Measurements from ENCODE around the gene APOL4. TPM values are rescaled to one million over a fixed set of nuclear protein-coding genes. Genes with fewer than 3 reads are reported as not detected.
A peak's percentile ranks its signal among the peaks of the same experiment; 100 is the strongest.
"Not testable (repeated sequence)": the region's sequence is repeated elsewhere in the genome, so short reads cannot be mapped to it uniquely, and the experiment has no call there.

The APOL4 gene
- total RNA-seq, 1 donor from 2014 or later, result 0.60 TPM

DNA sequence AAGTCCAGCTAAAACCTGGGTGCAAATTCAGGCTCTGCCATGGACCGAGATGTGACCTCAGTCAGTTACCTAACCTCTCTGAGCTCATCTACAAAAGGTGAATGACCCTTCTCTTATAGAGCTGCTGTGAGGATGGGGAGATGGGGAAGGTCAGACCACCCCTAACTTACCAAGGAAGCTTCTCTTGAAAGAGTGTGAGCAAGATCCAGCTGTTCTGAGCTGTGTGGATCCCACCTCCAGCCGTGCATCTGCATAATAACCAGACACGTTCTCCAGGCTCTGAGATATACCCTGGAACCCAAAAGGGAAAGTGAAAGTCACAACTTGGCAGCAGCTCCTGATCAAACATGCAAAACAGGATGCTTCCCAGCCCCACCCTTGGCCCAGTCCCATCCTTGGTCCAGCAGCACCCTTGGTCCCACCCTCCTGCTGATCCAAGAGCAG is 41.1 kb downstream of the APOL4 start, which contains the start of gene APOL3:
TSS of gene APOL3 (minus strand) at position 257 of the 444 bp plus-strand sequence. CDS start 11,700 bp downstream, outside the sequence.
- DNase-seq (ENCODE audit: low spot score) (peak; percentile 79), ATAC-seq (peak; percentile 37)

DNA sequence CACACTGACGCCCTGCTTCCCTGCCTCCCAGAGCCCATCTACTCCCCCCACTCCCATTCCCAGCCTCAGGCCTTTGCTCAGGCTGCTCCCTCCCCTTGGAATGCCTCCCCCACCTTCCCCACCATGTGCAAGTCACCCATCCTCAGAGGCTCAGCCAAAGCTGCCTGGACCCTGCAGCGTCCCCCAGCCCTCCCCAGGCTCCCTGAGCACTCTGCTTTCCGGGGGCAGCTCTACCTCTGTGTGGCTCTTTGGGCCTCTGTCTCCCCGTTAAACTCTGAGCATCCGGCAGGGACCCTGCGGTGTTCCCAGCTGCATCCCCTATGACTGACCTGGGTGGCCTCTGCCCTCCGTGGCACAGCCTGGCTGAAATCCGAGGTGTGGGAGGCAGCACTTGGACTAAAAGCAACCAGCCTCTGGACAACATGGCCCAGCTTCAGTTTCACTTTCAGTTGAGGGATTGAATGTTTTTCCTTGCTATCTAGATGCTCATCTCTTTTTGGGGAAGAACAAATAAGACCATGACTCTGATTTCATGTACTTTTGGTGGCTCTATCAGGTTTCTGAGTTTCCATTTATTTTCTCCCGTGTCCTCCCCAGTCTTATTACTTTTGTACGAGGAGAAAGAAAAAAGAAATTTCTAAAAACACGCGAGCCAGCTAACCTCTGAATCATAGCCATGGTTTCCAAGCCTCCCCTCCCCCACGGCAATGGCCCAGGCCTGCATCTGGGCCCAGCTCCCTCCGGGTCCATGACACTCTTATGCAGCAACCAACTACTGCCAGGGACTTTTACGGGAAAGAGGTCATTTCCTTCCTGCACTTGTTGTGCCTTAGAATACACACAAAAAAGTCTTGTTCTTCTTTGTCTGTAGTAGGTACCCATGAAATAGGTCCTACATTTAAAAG is 44.8 kb downstream of the APOL4 start:
- peak; percentile 75 for ATAC-seq
- peak; percentile 89 for DNase-seq (ENCODE audit: low spot score)

DNA sequence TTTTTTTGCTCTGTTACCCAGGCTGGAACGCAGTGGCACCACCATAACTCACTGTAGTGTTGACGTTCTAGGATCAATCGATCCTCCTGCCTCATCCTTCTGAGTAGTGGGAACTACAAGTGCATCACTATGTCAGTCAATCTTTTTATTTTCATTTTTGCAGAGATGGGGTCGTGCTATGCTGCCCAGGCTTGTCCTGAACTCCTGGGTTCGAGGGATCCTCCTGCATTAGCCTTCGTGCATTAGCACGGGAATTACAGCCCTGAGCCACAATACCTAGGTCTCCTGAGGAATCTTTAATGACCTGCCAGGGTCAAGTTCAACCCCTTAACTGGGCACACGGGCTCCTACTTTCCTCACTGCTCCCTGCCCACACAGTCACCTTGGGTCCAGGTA is 45.5 kb downstream of the APOL4 start:
- DNase-seq (ENCODE audit: low spot score) (no peak), ATAC-seq (peak; percentile 5)

DNA sequence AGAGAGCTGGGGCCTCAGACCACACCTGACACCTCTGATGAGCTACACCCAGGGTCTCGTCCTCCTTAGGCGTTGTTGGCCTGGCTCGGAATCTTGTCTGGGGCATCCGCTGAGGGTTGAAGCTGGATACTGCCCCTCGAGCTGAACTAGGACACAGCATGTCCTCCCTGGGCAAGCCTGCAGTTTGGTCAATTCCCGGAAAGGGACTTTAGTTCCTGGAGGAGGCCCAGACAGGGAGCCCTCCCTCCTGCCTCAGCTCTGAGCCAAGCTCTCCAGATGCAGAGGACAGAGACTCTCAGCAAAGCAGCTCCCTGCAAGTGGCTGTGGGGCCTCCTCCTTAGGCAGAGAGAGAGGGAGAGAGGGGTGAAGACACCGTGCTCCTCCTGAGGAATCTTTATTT is 45.9 kb downstream of the APOL4 start:
- peak; percentile 84 for DNase-seq (ENCODE audit: low spot score)
- peak; percentile 75 for ATAC-seq

DNA sequence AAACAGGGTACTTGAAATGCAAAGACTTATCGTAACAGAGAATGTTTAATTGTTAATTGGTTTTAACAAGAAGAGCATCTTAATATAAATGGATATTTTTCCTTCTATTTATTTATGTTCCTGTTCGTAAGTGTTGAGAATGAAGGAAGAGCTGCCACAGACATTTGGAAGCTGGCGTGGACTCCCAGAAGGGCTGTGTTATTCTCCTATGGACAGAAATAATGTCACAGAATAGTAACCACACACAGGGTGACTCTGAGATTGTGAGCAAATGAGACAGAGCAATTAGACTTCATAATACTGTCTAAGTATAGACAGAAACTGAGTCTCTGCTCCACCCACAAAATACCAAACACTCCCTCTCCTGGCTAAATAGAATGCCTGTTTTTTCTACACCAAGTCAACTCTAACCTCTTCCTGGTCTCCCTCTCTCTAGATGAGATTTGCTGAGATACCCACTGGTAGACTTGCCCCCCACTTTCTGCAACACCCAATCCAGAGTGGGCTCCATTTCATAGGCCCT is 47.1 kb downstream of the APOL4 start:
- ATAC-seq, result no peak
- DNase-seq (ENCODE audit: low spot score), result no peak

DNA sequence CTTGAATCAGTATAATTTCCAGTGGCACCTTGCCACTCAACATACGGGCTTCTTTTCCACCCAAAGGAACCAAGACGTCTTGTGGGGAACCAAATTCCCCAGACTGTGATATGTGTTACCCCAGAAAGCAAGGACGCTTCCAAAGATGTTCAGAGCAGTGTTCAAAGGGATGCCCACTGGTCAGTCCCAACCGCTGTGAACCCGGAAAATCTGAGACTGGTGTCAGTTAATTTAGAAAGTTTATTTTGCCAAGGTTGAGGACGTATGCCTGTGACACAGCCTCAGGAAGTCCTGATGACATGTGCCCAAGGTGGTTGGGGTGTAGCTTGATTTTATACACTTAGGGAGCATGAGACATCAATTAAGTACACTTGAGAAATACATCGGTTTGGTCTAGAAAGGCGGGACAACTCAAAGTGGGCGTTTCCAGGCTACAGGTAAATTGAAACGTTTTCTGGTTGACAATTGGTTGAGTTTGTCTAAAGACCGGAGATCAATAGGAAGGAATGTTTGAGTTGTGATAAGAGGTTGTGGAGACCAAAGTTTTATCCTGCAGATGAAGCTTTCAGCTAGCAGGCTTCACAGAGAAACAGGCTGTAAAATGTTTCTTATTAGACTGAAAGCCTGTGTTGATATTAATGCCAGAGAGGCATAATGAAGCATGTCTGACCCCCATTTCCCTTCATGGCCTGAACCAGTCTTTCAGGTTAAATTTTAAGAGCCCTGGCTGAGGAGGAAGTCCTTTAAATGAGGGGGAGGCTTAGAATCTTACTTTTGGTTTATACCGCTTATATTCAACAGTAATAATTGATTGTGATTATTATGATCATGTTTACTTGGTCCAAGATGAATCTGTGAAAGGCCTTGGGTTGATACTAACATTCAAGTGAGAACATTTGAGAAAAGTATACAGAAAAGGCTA is 47.8 kb downstream of the APOL4 start:
- ATAC-seq, result no peak
- no peak for DNase-seq (ENCODE audit: low spot score)

DNA sequence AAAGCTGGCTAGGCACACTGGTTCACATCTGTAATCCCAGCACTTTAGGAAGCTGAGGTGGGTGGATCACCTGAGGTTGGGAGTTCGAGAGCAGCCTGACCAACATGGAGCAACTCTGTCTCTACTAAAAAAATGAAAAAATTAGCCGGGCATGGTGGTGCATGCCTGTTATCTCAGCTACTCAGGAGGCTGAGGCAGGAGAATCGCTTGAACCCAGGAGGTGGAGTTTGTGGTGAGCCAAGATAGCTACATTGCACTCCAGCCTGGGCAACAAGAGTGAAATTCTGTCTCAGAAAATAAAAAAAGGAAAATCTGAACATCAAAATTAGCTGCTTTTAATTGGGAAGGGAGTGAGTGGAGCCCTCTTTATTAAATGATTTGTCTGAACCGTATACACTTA is 48.8 kb downstream of the APOL4 start:
- ATAC-seq; DNase-seq (ENCODE audit: low spot score): not testable (repeated sequence)

DNA sequence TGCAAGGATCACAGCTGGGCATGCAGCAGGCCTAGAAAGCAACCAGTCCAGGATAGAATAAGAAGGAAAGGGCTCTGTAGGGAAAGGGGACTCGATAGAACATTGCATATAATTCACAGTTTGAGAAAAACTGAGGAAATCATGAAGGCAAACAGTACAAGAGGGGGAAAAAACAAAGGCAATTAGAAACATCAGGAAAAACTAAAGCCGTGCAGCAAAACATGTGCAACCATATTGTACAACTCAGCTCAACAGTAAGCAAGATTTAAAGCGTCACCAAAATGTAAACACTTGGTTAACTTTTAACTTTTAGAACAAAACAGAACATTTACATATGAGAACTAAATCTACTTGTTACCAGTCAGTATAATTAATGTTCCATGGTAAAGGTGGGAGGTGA is 49.5 kb downstream of the APOL4 start:
- DNase-seq (ENCODE audit: low spot score), result no peak
- ATAC-seq, result no peak

DNA sequence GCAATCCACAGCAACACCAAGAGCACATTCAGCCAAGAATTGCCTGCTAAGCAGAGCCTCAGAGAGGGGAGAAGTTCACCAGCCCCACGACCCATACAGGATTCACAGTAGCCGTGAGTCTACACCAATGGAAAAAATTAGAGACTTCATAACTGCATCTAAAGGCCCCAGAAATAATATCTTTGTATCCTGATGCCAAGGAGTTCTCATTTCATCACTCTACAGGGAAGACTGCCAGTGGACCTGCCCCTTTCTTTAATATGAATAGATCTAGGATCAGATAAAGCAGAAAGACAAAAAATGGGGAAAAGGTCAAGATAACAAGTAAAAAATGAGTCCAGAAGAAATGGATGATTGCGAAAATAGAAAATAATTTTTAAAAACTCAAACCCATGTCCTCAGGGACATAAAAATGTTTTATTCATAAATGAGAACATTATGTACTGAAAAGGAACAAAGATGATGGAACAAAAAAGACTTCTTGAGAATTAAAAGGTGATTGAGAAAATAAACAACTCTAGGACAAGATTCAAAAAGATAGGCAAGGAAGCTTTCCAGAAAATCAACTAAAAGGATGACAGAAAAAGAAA is 50.5 kb downstream of the APOL4 start:
- DNase-seq (ENCODE audit: low spot score) (peak; percentile 4), ATAC-seq (no peak)

DNA sequence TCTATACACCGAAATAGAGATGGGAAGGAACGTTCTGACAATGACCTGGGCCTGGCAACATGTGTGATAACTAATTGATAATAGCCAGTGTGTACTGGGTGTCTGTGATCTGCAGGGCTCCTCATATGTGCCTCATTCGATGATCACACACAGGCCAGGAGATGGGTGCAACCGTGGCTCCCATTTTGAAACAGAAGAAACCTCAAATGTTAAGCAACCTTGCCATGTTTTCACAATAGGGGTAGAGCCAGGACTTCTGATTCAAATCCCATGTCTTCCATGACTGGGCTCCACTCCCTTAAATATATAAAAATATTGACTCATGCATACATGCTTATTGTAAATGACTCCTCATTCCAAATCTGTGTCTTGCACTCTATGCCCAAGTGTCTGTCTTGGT is 52.2 kb downstream of the APOL4 start:
- ATAC-seq (no peak), DNase-seq (ENCODE audit: low spot score) (peak; percentile 15)

DNA sequence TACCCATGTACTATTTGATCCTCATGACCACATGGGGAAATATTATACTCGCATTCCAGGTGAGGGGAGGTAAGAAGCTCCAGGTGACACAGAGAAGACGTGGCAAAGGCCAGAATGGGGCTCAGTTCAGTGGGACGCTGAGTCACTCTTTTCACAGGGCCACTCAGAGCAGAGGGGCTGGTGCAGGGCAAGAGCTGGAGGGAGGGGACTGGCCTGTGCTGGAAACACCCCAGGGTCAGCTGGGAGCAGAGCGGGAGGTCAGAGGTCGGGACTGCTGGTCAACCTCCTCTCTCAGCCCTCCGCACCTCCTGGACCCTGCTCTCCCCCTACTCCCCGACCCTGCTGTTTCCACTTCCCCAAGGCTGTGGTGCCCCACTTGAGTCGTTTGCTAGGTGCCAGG is 53.2 kb downstream of the APOL4 start:
- no peak for DNase-seq (ENCODE audit: low spot score)
- ATAC-seq, result no peak

DNA sequence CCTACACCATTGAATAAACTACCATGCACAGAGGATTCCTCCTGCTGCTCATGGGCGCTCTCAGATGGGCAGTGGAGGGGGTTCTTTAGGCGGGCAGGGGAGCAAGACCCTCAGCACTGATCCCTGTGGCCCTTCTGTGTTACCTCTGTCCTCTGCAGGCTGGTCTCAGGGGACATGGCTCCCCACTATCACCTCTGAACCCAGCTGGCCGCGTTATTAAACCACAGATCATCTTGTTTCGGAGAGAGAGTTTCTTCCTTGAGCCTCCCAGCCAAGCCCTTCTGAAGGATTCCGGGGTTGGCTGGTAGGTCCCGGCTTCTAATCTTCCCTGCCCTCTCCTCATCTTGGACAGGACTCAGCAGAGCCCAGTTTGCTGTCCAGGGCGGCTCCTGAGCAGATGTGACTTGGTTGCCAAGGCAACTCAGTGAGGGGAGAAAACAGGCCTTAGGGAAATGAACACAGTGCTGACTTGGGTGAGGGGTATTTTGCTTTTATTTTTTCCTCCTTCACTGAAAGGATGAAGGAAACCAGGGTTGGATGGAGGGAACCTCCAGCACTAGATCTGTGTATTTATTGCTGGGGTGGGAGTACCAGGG is 54.3 kb downstream of the APOL4 start:
- no peak for ATAC-seq
- no peak for DNase-seq (ENCODE audit: low spot score)

DNA sequence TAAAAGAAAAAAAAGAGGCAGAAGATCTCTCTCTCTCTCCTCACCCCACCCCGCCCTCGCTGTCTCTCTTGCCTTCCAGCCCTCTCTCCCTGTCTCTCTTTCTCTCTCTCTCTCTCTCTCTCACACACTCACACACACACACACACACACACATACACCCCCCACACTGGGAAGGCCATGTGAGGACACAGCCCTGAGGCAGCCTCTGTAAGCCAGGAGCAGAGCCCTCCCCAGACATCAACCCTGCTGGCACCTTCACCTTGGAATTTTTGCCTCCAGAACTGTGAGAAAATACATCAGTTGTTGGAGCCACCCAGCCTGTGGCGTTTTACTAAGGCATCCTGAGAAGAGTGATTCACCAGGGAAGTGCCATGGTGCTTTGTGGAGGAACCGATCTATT is 55.7 kb downstream of the APOL4 start:
- ATAC-seq (no peak), DNase-seq (ENCODE audit: low spot score) (no peak)

DNA sequence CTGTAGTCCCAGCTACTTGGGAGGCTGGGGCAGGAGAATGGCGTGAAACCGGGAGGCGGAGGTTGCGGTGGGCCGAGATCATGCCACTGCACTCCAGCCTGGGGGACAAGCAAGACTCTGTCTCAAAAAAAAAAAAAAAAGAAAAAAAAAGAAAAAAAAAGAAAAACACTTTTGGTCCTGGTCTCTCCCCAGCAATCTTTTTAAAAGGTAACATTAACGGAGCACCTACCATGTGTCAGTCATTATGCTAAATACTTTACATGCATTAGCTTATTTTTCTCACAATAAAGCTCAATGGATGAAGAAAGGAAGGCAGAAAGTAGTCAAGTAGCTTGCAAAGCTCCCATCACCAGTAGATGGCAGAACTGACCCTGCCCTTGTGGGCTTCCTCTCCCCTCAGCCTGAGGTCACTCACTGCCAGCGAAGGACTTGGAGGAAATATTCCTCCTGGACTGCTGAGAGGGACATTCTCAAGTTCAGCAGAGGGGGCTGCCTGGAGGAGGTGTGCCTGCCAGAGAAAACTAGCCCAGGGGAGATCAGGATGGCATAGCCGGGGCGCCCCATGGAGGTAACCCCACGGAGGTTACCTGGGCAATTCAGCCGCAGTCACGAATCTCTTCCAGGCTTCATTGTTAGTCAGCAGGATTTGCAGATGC is 56.6 kb downstream of the APOL4 start:
- DNase-seq (ENCODE audit: low spot score), result peak; percentile 72
- peak; percentile 80 for ATAC-seq

DNA sequence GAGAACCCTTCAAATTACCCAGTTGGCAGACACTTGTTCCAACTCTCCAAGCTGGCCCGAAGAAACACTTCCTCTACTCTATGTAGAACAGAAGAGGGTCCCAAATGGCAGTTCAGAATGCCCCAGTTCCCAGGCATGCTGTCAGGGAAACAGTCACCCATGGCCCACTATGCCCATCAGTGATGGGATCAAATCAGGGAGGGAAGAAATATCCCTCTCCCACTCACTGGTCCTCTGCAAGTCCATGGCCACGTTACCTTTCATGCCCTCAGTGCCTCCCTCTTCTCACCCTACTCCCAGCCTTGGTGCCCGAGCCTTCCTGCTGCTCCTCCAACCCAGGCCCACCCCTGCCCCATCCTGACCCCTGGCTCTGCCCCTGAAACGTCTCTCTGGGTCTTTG is 57.7 kb downstream of the APOL4 start:
- ATAC-seq (no peak), DNase-seq (ENCODE audit: low spot score) (no peak)

DNA sequence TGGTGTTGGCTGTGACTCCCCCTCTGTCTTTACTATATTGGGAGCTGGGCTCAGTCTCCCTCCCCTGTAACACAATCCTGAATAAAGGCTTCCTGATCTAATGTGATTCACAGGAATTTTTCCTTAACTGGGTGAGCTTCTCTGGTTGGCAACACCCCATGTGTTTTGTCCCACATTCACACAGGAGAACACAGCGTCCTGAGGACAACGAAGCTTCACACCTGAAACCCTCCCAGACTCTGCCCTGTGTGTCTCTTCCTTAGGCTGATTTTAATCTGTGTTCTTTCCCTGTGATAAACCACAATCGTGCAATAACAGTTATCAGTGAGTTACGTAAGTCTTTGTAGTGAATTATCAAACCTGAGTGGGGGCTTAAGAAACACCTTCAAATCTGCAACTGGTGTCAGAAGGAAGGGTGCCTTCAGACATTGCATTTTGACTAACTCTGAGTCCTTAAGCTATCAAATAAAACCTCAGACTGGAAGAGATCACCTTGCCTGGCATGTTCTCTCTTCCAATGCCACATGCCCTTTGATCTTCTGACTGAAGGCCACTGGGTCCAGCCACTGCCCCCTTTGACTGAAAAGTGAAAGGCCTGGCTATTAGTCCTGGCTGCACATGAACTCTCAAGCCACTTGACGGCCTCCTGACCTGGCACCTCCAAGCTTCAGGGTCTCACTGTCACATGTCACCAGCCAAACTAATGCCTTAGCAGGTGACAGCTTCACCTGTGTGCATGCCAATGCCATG is 58.4 kb downstream of the APOL4 start:
- DNase-seq (ENCODE audit: low spot score), result peak; percentile 89
- peak; percentile 77 for ATAC-seq

DNA sequence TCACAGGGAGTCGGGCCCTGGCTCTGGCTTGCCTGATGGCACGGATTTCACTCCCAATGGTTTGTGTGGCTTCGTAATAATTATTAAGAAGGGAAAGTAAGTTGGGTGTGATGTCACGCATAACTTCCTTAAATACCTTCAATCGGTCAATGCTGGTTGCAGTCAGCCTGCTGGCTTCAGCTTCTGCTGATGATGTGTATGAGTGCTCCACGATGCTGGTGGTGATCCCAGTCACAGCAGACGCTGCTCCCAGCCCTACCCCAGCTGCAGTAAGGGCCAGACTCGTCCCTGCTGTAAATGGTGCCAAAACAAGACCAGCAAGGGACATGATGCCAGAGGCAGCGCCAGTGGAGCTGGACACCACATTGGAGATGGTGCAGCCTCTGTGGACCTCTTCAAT is 60.1 kb downstream of the APOL4 start:
- ATAC-seq, result no peak

More for the DNA sequence above, 60.1 kb downstream of the APOL4 start:
- DNase-seq (ENCODE audit: low spot score), result no peak

Data from left lobe of liver (tissue), 2 donors.